GM12878 (cell line): ENCODE measurements around the gene B3GALT5. TPM values are rescaled to one million over a fixed set of nuclear protein-coding genes. Genes with fewer than 3 reads are reported as not detected.

Experiments used
- ATAC-seq: fragments of 200-7000 bp; cut with Tn5 transposase; 3 replicates; pipeline ENCODE4 v1.9.1; 2020; ENCODE audit warnings: mild to moderate bottlenecking, moderate library complexity
- BruUV-seq: library from RNA; stranded (reverse); fragments of 400-500 nt; replicated peaks from 2 replicates; lab custom pipeline; 2021; lab: Mats Ljungman, UMichigan
- CTCF ChIA-PET: fragments of 300-600 bp; sonication (Branson Sonifier 250); formaldehyde crosslinking; extraction: SDS; loops from one replicate; lab custom pipeline; 2021; ENCODE audit warnings: inconsistent platforms; lab: Yijun Ruan, JAX
- POLR2A ChIA-PET: fragments of 350-600 bp; formaldehyde crosslinking; extraction: SDS; loops from one replicate; lab custom pipeline; 2021; ENCODE audit warnings: inconsistent platforms; lab: Charles Lee
- RAD21 ChIA-PET: fragments of 300-600 bp; sonication (Branson Sonifier 250); formaldehyde crosslinking; loops from one replicate; lab custom pipeline; 2023; ENCODE audit warnings: antibody characterized with exemption; ENCODE audit not compliant: unreplicated experiment; lab: Charles Lee
- SMC1A ChIA-PET: fragments of 300-600 bp; sonication (Branson Sonifier 250); formaldehyde crosslinking; loops from one replicate; lab custom pipeline; 2023; ENCODE audit not compliant: unreplicated experiment, uncharacterized antibody; lab: Charles Lee
- DNase-seq: peaks from one replicate; pipeline ENCODE4 v3.0.0-alpha.2; 2011; ENCODE audit warnings: low read depth, low spot score
- FAIRE-seq: peaks from 3 replicates; lab custom pipeline; 2011; peaks lifted over from hg19 to GRCh38; lab: Jason Lieb, UNC
- H2AFZ ChIP-seq: 2 replicates; pipeline ENCODE4 v1.6.0; 2011; ENCODE audit warnings: low read depth, low read length, control low read depth; ENCODE audit not compliant: control insufficient read depth
- H3K27ac ChIP-seq: 2 replicates; pipeline ENCODE4 v1.5.1; 2011; ENCODE audit warnings: control low read depth; ENCODE audit not compliant: control insufficient read depth, insufficient read depth
- H3K27me3 ChIP-seq, 2 experiments: replicated peaks in 1 of 2; 2 replicates each; pipeline versions ENCODE4 v1.6.0 to v1.6.1; 2011; ENCODE audit warnings: low read length in 1 of 2; ENCODE audit not compliant: control insufficient read depth in 2 of 2, insufficient read depth in 2 of 2
- H3K36me3 ChIP-seq, 2 experiments: 2 replicates each; pipeline ENCODE4 v1.5.1; 2011; ENCODE audit warnings: low read length in 1 of 2; ENCODE audit not compliant: control insufficient read depth in 2 of 2, insufficient read depth in 2 of 2
- H3K4me1 ChIP-seq: 2 replicates; pipeline ENCODE4 v1.6.1; 2011; ENCODE audit warnings: mild to moderate bottlenecking, low read length, moderate library complexity, mixed read lengths; ENCODE audit not compliant: control insufficient read depth, insufficient read depth
- H3K4me2 ChIP-seq: 2 replicates; pipeline ENCODE4 v1.6.0; 2011; ENCODE audit warnings: control low read depth; ENCODE audit not compliant: control insufficient read depth, insufficient read depth
- H3K4me3 ChIP-seq: fragments of 200-600 bp; sonication (generic); 2 replicates; pipeline ENCODE4 v1.5.1; 2016
- H3K79me2 ChIP-seq: 2 replicates; pipeline ENCODE4 v1.6.0; 2011; ENCODE audit warnings: low read length; ENCODE audit not compliant: control insufficient read depth, insufficient read depth
- H3K9ac ChIP-seq: 2 replicates; pipeline ENCODE4 v1.8.0; 2011; ENCODE audit warnings: low read length, control low read depth, mixed read lengths; ENCODE audit not compliant: control insufficient read depth, insufficient read depth
- H3K9me3 ChIP-seq: replicated peaks from 3 replicates; pipeline ENCODE4 v1.5.1; 2011; ENCODE audit warnings: mild to moderate bottlenecking, low read length; ENCODE audit not compliant: control insufficient read depth, insufficient read depth
- H4K20me1 ChIP-seq: 2 replicates; pipeline ENCODE4 v1.6.0; 2011; ENCODE audit not compliant: control insufficient read depth, insufficient read depth
- BACH1 ChIP-seq: fragments of 450-650 bp; IDR thresholded peaks from 2 replicates; pipeline ENCODE4 v1.6.1; 2017; ENCODE audit warnings: mild to moderate bottlenecking, borderline replicate concordance
- CBX5 ChIP-seq: sonication (generic); IDR thresholded peaks from 2 replicates; pipeline ENCODE4 v1.6.1; 2016; ENCODE audit warnings: low read depth, moderate library complexity, mild to moderate bottlenecking, inconsistent platforms
- CHD1 ChIP-seq: IDR thresholded peaks from 2 replicates; pipeline ENCODE4 v1.6.1; 2012; ENCODE audit warnings: low read depth, low read length, improper control_type of control experiment
- EGR1 ChIP-seq, 2 experiments: IDR thresholded peaks; 1 replicate in 1 of 2; 2 replicates in 1 of 2; pipeline ENCODE4 v1.6.1; 2011 to 2012; ENCODE audit warnings: low read depth in 2 of 2, low read length in 2 of 2, borderline replicate concordance in 1 of 2, mild to moderate bottlenecking in 1 of 2, moderate library complexity in 1 of 2
- MTA2 ChIP-seq: fragments of 450-650 bp; IDR thresholded peaks from 2 replicates; pipeline ENCODE4 v1.6.1; 2016; ENCODE audit warnings: low read depth, mild to moderate bottlenecking, moderate library complexity
- MYB ChIP-seq: fragments of 150-350 bp; IDR thresholded peaks from 2 replicates; pipeline ENCODE4 v1.6.1; 2014; ENCODE audit warnings: mild to moderate bottlenecking, low read depth, low read length, borderline replicate concordance
- NFYA ChIP-seq: IDR thresholded peaks from 2 replicates; pipeline ENCODE4 v1.6.1; 2011; ENCODE audit warnings: low read depth, mild to moderate bottlenecking, low read length, improper control_type of control experiment, borderline replicate concordance
- NR2C2 ChIP-seq: IDR thresholded peaks from 2 replicates; pipeline ENCODE4 v1.6.1; 2011; ENCODE audit warnings: borderline replicate concordance, low read depth; ENCODE audit not compliant: control insufficient read depth, insufficient read length
- NRF1 ChIP-seq: conservative IDR thresholded peaks from 2 replicates; pipeline ENCODE4 v1.6.1; 2011; ENCODE audit warnings: mild to moderate bottlenecking, low read depth, low read length, improper control_type of control experiment
- PAX8 ChIP-seq: fragments of 450-650 bp; IDR thresholded peaks from 2 replicates; pipeline ENCODE4 v1.6.1; 2017; ENCODE audit warnings: mild to moderate bottlenecking, moderate library complexity
- POLR2AphosphoS2 ChIP-seq: IDR thresholded peaks from 2 replicates; pipeline ENCODE4 v1.6.1; 2011; ENCODE audit warnings: low read depth, mild to moderate bottlenecking, low read length, improper control_type of control experiment, moderate library complexity
- POU2F2 ChIP-seq: IDR thresholded peaks from 3 replicates; pipeline ENCODE4 v1.6.1; 2011; ENCODE audit warnings: low read depth, mild to moderate bottlenecking, low read length, borderline replicate concordance
- RBBP5 ChIP-seq: fragments of 200-600 bp; sonication (generic); conservative IDR thresholded peaks from 2 replicates; pipeline ENCODE4 v1.6.1; 2016
- SMAD1 ChIP-seq: fragments of 450-650 bp; IDR thresholded peaks from 2 replicates; pipeline ENCODE4 v1.6.1; 2018; ENCODE audit warnings: mild to moderate bottlenecking, low read depth; ENCODE audit not compliant: partially characterized antibody
- SMAD5 ChIP-seq: IDR thresholded peaks from 2 replicates; pipeline ENCODE4 v1.6.1; 2016; ENCODE audit warnings: antibody characterized with exemption, low read depth
- SMARCA5 ChIP-seq: fragments of 450-650 bp; IDR thresholded peaks from 2 replicates; pipeline ENCODE4 v1.6.1; 2017; ENCODE audit warnings: mild to moderate bottlenecking
- STAT1 ChIP-seq: fragments of 450-650 bp; conservative IDR thresholded peaks from 2 replicates; pipeline ENCODE4 v1.6.1; 2014; ENCODE audit warnings: antibody characterized with exemption, mild to moderate bottlenecking
- STAT3 ChIP-seq: IDR thresholded peaks from 2 replicates; pipeline ENCODE4 v1.6.1; 2011; ENCODE audit warnings: low read depth, low read length, improper control_type of control experiment
- ZNF217 ChIP-seq: fragments of 450-650 bp; IDR thresholded peaks from 2 replicates; pipeline ENCODE4 v1.6.1; 2017; ENCODE audit warnings: antibody characterized with exemption, mild to moderate bottlenecking
- WGBS: methylation state at CpG from one replicate; pipeline ENCODE4 v1.1.6; 2016; ENCODE audit warnings: low lambda C conversion rate; ENCODE audit not compliant: insufficient replicate concordance, insufficient coverage; ENCODE audit errors: missing lambda C conversion rate; 5-methylcytosine and 5-hydroxymethylcytosine counted together
- in situ Hi-C: fragments of 300-500 bp; cut with MboI; formaldehyde crosslinking; loops from 9 replicates; pipeline ENCODE4 v1.14.3; 2018; ENCODE audit warnings: mixed read lengths
- intact Hi-C: fragments of 100-400 bp; cut with micrococcal nuclease; formaldehyde crosslinking; loops from one replicate; pipeline ENCODE4 v1.14.2; 2022; ENCODE audit not compliant: unreplicated experiment
- polyA plus RNA-seq, 11 experiments: library from polyadenylated mRNA; depleted of rRNA in 4 of 11; unstranded in 6 of 11; stranded (reverse) in 5 of 11; fragments of >200 nt; fragmentation: Nextera tagmentation in 4 of 11; fragmentation: Illumina TruSeq in 1 of 11; extraction: Ambion mirVana in 4 of 11; extraction: Trizol in 1 of 11; gene quantifications; 1 replicate in 1 of 11; 2 replicates in 10 of 11; pipeline versions ENCODE4 v1.2.1 to v1.2.3, GENCODE V29; 2011 to 2016; ENCODE audit warnings: inconsistent platforms in 2 of 11, missing spikeins in 2 of 11, low read depth in 1 of 11
- total RNA-seq, 4 experiments: library from RNA; depleted of rRNA in 3 of 4; stranded (reverse); fragments of >200 nt in 3 of 4; fragmentation: Illumina TruSeq in 1 of 4; extraction: Trizol in 1 of 4; gene quantifications; 2 replicates each; pipeline versions ENCODE4 v1.2.1 to v1.2.3, GENCODE V29; 2013 to 2021
- TF ChIP-seq, protein P1 (sequence below): fragments of 450-650 bp; conservative IDR thresholded peaks from 2 replicates; pipeline ENCODE4 v1.6.1; 2017; ENCODE audit warnings: mild to moderate bottlenecking, moderate library complexity
- TF ChIP-seq, protein P2 (sequence below): fragments of 450-650 bp; IDR thresholded peaks from 2 replicates; pipeline ENCODE4 v1.6.1; 2017; ENCODE audit warnings: mild to moderate bottlenecking

B3GALT5 gene
- total and polyA plus RNA-seq, 10 of the 15 experiments (the other 5 are each of a cell fraction or from before 2014, with no cell fraction given) = 0.03 to 0.04 TPM; not detected in 8

DNA sequence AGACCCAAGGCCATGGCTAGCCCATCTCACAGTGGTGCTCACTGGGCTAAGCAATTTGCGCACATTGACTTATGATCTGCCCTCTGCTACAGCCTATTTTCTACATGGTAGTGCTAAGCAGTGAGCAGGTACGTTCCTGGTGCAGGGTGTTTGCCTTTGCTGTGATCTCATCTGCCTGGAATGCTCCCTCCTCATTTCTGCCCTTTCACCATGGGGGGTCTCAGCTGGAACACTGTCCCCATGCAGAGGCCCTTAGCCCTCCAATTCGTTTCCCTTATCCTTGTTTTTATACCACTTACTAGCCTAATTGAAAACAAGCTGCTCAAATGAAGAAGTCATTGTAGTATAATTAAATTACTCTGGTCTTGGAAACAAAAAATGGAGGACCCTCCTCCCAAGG, 2.0 kb upstream of the B3GALT5 start (continued):
- TF ChIP-seq MYB (no peak), SMARCA5 (no peak), CHD1 (no peak), STAT1 (no peak)

DNA sequence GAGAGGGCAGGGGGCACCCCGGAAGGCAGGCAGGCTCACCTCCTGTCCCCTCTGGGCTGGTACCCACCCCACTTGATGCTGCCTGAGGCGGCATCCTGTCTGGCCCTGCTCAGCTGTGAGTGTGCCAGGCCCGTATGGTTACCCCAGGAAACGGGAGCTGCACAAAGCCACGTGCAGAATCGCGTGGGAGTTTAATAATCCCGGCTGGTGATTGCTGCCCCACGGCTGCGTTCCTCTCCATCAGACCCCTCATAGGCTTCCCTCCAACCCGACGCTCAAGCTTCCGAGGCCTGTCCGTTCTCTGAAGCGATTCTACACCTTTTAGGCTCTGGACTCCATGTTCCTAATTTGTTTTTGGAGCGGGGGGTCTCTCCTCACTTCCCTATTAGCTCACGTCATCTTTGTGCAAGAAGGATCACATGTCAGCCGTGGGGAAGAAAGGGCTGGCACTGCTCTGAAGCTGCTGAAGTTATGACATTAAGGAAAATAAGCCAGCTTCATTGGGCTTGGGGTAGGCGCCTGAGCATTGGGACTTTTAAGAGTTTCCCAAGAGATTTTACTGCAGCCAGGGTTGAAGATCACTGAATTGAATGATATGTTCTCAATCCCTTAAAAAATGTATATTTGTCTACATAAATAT, 1.1 kb upstream of the B3GALT5 start:
- CTCF ChIA-PET = no interaction called here
- SMC1A ChIA-PET = no interaction called here
- H3K4me3 ChIP-seq = no peak overlapping the region
- no peaks in the 10 kb centered on the region for H3K79me2 ChIP-seq
- intact Hi-C loops (no loop called here), in situ Hi-C loops (no loop called here)
- WGBS = 30% methylated on average over 18 of the region's 19 CpGs
- no peaks in the 10 kb centered on the region; a peak in 1 of 4 replicates for H3K27me3 ChIP-seq
- no peak overlapping the region for H3K4me2 ChIP-seq
- H3K36me3 ChIP-seq = no peaks in the 10 kb centered on the region
- no peaks in the 10 kb centered on the region for H4K20me1 ChIP-seq
- ATAC-seq (no peak), FAIRE-seq (no peak), DNase-seq (no peak)
- H3K4me1 ChIP-seq = no peaks in the 10 kb centered on the region
- POLR2A ChIA-PET = no interaction called here
- H2AFZ ChIP-seq = no peak overlapping the region
- TF ChIP-seq POU2F2 = no peak
- no peak for TF ChIP-seq CBX5
- TF ChIP-seq POLR2AphosphoS2 = no peak
- TF ChIP-seq NR2C2 = no peak
- TF ChIP-seq STAT3 = no peak
- no peak for TF ChIP-seq NFYA
- TF ChIP-seq MTA2 = no peak
- TF ChIP-seq PAX8 = no peak
- no peak for TF ChIP-seq EGR1 (IDR thresholded peaks at IDR 0.05; ENCODE audit: borderline replicate concordance in 1 of 2, low read depth in 2 of 2, low read length in 2 of 2)
- TF ChIP-seq, protein P1, sequence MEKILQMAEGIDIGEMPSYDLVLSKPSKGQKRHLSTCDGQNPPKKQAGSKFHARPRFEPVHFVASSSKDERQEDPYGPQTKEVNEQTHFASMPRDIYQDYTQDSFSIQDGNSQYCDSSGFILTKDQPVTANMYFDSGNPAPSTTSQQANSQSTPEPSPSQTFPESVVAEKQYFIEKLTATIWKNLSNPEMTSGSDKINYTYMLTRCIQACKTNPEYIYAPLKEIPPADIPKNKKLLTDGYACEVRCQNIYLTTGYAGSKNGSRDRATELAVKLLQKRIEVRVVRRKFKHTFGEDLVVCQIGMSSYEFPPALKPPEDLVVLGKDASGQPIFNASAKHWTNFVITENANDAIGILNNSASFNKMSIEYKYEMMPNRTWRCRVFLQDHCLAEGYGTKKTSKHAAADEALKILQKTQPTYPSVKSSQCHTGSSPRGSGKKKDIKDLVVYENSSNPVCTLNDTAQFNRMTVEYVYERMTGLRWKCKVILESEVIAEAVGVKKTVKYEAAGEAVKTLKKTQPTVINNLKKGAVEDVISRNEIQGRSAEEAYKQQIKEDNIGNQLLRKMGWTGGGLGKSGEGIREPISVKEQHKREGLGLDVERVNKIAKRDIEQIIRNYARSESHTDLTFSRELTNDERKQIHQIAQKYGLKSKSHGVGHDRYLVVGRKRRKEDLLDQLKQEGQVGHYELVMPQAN = no peak
- TF ChIP-seq SMAD5 = no peak
- TF ChIP-seq RBBP5 = no peak
- TF ChIP-seq SMAD1 = no peak
- TF ChIP-seq ZNF217 = no peak
- no peak for TF ChIP-seq BACH1
- TF ChIP-seq, protein P2, sequence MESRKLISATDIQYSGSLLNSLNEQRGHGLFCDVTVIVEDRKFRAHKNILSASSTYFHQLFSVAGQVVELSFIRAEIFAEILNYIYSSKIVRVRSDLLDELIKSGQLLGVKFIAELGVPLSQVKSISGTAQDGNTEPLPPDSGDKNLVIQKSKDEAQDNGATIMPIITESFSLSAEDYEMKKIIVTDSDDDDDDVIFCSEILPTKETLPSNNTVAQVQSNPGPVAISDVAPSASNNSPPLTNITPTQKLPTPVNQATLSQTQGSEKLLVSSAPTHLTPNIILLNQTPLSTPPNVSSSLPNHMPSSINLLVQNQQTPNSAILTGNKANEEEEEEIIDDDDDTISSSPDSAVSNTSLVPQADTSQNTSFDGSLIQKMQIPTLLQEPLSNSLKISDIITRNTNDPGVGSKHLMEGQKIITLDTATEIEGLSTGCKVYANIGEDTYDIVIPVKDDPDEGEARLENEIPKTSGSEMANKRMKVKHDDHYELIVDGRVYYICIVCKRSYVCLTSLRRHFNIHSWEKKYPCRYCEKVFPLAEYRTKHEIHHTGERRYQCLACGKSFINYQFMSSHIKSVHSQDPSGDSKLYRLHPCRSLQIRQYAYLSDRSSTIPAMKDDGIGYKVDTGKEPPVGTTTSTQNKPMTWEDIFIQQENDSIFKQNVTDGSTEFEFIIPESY = no peak
- TF ChIP-seq NRF1 = no peak
- no TSS peak for BruUV-seq
- no peaks in the 10 kb centered on the region; the same call in 2 of the 3 replicates for H3K9me3 ChIP-seq
- no peak overlapping the region for H3K9ac ChIP-seq
- no peak overlapping the region for H3K27ac ChIP-seq
- RAD21 ChIA-PET = no interaction called here
